CD8-positive, alpha-beta memory T cell (primary cell): ENCODE data around the gene TOPBP1. TPM values are rescaled to one million over a fixed set of nuclear protein-coding genes. Genes with fewer than 3 reads are reported as not detected.

Source experiments
- CTCF ChIA-PET: fragments of 350-600 bp; sonication (Branson Sonifier 250); formaldehyde crosslinking; loops from one replicate; lab custom pipeline; 2021; ENCODE audit warnings: antibody characterized with exemption; lab: Charles Lee
- POLR2A ChIA-PET: fragments of 350-600 bp; sonication (Branson Sonifier 250); formaldehyde crosslinking; loops from one replicate; lab custom pipeline; 2021; ENCODE audit warnings: antibody characterized with exemption; lab: Charles Lee
- DNase-seq, 5 donors: peaks; one replicate each; pipeline versions ENCODE4 v3.0.0 to v3.0.0-alpha.2; 2020 to 2022; ENCODE audit warnings: mixed read lengths in 1 of 5
- H3K27ac ChIP-seq: one replicate; pipeline ENCODE4 v1.7.0; 2013; ENCODE audit warnings: low read depth, mild to moderate bottlenecking, low read length, moderate library complexity
- H3K27me3 ChIP-seq: 2 replicates; pipeline ENCODE4 v1.7.0; 2013; ENCODE audit warnings: low read length, mild to moderate bottlenecking; ENCODE audit not compliant: insufficient read depth, poor library complexity, severe bottlenecking
- H3K36me3 ChIP-seq: 2 replicates; pipeline ENCODE4 v1.7.0; 2013; ENCODE audit warnings: mild to moderate bottlenecking, low read length, moderate library complexity; ENCODE audit not compliant: insufficient read depth
- H3K4me1 ChIP-seq: 2 replicates; pipeline ENCODE4 v1.7.0; 2013; ENCODE audit warnings: mild to moderate bottlenecking, low read length, moderate library complexity; ENCODE audit not compliant: insufficient read depth
- H3K4me3 ChIP-seq: 2 replicates; pipeline ENCODE4 v1.7.0; 2013; ENCODE audit warnings: mild to moderate bottlenecking, low read length
- H3K9me3 ChIP-seq: 2 replicates; pipeline ENCODE4 v1.7.0; 2013; ENCODE audit warnings: mild to moderate bottlenecking, low read length
- H3K27ac Mint-ChIP-seq, 8 donors: one replicate each; pipeline ENCODE4 v1.8.0; 2020 to 2021; ENCODE audit warnings: mixed read lengths in 8 of 8, mild to moderate bottlenecking in 6 of 8, inconsistent platforms in 3 of 8, moderate library complexity in 3 of 8
- H3K27me3 Mint-ChIP-seq, 2 donors: one replicate each; pipeline ENCODE4 v1.8.0; 2020 to 2021; ENCODE audit warnings: mixed read lengths in 2 of 2, mild to moderate bottlenecking in 1 of 2, moderate library complexity in 1 of 2
- H3K36me3 Mint-ChIP-seq, 3 donors: one replicate each; pipeline ENCODE4 v1.8.0; 2020 to 2021; ENCODE audit warnings: mixed read lengths in 3 of 3, inconsistent platforms in 1 of 3, mild to moderate bottlenecking in 1 of 3
- H3K4me1 Mint-ChIP-seq, 3 donors: one replicate each; pipeline ENCODE4 v1.8.0; 2020 to 2021; ENCODE audit warnings: mixed read lengths in 3 of 3, inconsistent platforms in 1 of 3, mild to moderate bottlenecking in 1 of 3
- H3K4me3 Mint-ChIP-seq, 7 donors: one replicate each; pipeline ENCODE4 v1.8.0; 2020 to 2021; ENCODE audit warnings: mixed read lengths in 7 of 7, mild to moderate bottlenecking in 6 of 7, moderate library complexity in 4 of 7, inconsistent platforms in 2 of 7
- H3K9me3 Mint-ChIP-seq, 5 donors: one replicate each; pipeline ENCODE4 v1.8.0; 2020 to 2022; ENCODE audit warnings: mixed read lengths in 5 of 5, mild to moderate bottlenecking in 3 of 5, moderate library complexity in 2 of 5, inconsistent platforms in 1 of 5
- polyA plus RNA-seq: library from polyadenylated mRNA; unstranded; fragments of 300-500 nt; fragmentation: Illumina TruSeq; gene quantifications from one replicate; pipeline ENCODE4 v1.2.3, GENCODE V29; 2021
- total RNA-seq, 2 experiments: library from RNA; stranded (reverse); gene quantifications; one replicate each; pipeline ENCODE4 v1.2.3, GENCODE V29; 2021

TOPBP1 gene
- total and polyA plus RNA-seq, 3 experiments from 2014 or later, result 11.3 to 72.6 (median 72.0) TPM

DNA sequence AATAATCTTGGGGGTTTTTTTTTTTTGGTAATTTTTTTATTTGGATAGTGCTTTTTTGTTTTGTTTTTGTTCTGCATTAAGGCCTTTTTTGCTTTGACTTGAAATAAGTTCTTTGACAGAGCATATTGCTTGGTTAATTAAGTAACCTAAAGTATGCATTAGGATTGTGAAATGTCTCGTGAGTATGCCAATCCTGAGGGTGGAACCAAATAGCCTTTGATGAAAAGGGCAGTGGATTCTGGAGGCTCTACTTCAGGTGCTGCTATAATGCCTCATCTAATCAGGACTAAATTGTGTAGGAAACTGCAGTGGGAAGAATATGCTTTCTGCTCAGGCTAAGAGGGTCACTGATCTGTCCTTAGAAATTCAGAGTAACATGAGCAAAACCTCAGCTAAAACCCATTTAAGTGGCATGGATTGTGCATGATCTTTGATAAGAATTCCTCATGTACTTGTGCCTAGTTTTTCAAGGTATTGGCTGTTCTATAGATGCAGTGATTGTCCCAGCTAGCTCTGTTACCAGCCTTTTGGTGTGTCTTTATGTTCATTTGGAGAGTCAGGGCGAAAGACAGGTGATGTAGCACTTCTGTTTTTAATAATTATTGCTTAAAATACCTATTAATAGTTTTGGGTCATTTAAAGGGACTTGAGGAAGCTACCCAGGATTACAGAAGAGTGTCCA, 72.8 kb downstream of the TOPBP1 start:
- CTCF ChIA-PET, result interaction anchor here (1.3 kb wide), 1 partner anchor 11 kb away, joined by 5 read pairs; no protein-coding TSS in a partner anchor
- peaks cover 20 to 53% (median 46%) of the 10 kb centered on the region in 3 donors for H3K4me1 Mint-ChIP-seq
- peaks cover 0 to 59% (median 15%) of the 10 kb centered on the region in 3 donors for H3K36me3 Mint-ChIP-seq
- no peaks in the 10 kb centered on the region for H3K27me3 ChIP-seq
- no peak for DNase-seq
- H3K4me3 Mint-ChIP-seq, result no peak overlapping the region
- H3K4me1 ChIP-seq, result no peaks in the 10 kb centered on the region
- no peaks in the 10 kb centered on the region for H3K27me3 Mint-ChIP-seq
- H3K4me3 ChIP-seq, result no peak overlapping the region
- POLR2A ChIA-PET, result no interaction called here
- peaks cover 42% of the 10 kb centered on the region for H3K36me3 ChIP-seq
- no peak overlapping the region for H3K27ac ChIP-seq
- no peaks in the 10 kb centered on the region for H3K9me3 Mint-ChIP-seq
- H3K9me3 ChIP-seq, result no peaks in the 10 kb centered on the region
- peak overlapping the region in 5 of 8 donors; percentile 46 to 96 (median 73) for H3K27ac Mint-ChIP-seq

DNA sequence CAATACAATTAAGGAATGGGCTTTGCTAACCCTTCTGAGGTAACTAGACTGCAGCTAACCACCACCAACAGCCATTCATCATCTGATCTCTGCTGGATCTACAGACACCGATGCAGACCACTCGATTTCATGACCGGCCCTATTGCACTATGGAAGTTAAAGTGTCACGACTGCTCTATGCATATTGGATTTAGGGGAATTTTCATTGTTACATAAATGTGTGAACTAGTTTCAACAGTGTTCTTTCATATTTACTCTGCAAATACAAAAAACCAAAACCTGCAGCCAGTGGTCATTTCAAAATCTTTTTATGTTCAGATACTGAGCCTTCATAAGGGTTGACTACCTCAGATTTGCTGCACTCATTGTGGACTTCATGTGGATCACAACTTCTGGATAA, 73.7 kb downstream of the TOPBP1 start:
- CTCF ChIA-PET, result interaction anchor here (0.9 to 1.0 kb wide), 2 partner anchors 9 to 100 kb away, joined by 3 read pairs; no protein-coding TSS in a partner anchor
- Histone ChIP-seq H3K27ac (no peak overlapping the region), H3K4me3 (no peak overlapping the region), H3K9me3 (no peaks in the 10 kb centered on the region), H3K4me1 (peaks cover 3% of the 10 kb centered on the region), H3K27me3 (no peaks in the 10 kb centered on the region), H3K36me3 (peaks cover 44% of the 10 kb centered on the region)
- H3K4me3 Mint-ChIP-seq, result no peak overlapping the region
- H3K4me1 Mint-ChIP-seq, result peaks cover 19 to 58% (median 51%) of the 10 kb centered on the region in 3 donors
- POLR2A ChIA-PET, result no interaction called here
- DNase-seq, result no peak
- no peaks in the 10 kb centered on the region for H3K27me3 Mint-ChIP-seq
- H3K36me3 Mint-ChIP-seq, result peaks cover 0 to 68% (median 18%) of the 10 kb centered on the region in 3 donors
- H3K9me3 Mint-ChIP-seq, result no peaks in the 10 kb centered on the region
- H3K27ac Mint-ChIP-seq, result peak overlapping the region in 4 of 8 donors; percentile 17 to 96 (median 54)

GRCh38 chr3:133583396-133583795, 78.3 kb downstream of the TOPBP1 start:
- POLR2A ChIA-PET, result interaction anchor here (1.1 kb wide), 1 partner anchor 10 kb away, joined by 3 read pairs; the partner anchor contains the start of gene CDV3
- Histone ChIP-seq H3K9me3 (no peaks in the 10 kb centered on the region), H3K36me3 (peaks cover 55% of the 10 kb centered on the region), H3K27ac (no peak overlapping the region), H3K4me3 (no peak overlapping the region), H3K27me3 (no peaks in the 10 kb centered on the region), H3K4me1 (peaks cover 36% of the 10 kb centered on the region)
- no peaks in the 10 kb centered on the region for H3K27me3 Mint-ChIP-seq
- H3K27ac Mint-ChIP-seq, result peak overlapping the region in 5 of 8 donors; percentile 12 to 92 (median 25)
- DNase-seq, result no peak
- no peaks in the 10 kb centered on the region for H3K9me3 Mint-ChIP-seq
- CTCF ChIA-PET, result interaction anchor here (1.4 kb wide), 1 partner anchor 9 kb away, joined by 3 read pairs; no protein-coding TSS in a partner anchor
- peaks cover 0 to 92% (median 15%) of the 10 kb centered on the region in 3 donors for H3K36me3 Mint-ChIP-seq
- peaks cover 42 to 77% (median 65%) of the 10 kb centered on the region in 3 donors for H3K4me1 Mint-ChIP-seq
- peak overlapping the region in 1 of 7 donors; percentile 27 for H3K4me3 Mint-ChIP-seq

- POLR2A ChIA-PET, result interaction anchor here (0.9 to 1.6 kb wide), 3 partner anchors 87 to 1162 kb away, joined by 3 to 4 read pairs (median 4); partner anchors contain the start of gene DNAJC13
- Histone ChIP-seq H3K4me1 (peaks cover 68% of the 10 kb centered on the region), H3K27ac (no peak overlapping the region), H3K27me3 (no peaks in the 10 kb centered on the region), H3K36me3 (peaks cover 44% of the 10 kb centered on the region), H3K4me3 (no peak overlapping the region), H3K9me3 (no peaks in the 10 kb centered on the region)
- peaks cover 72 to 87% (median 85%) of the 10 kb centered on the region in 3 donors for H3K4me1 Mint-ChIP-seq
- no peak for DNase-seq
- no peaks in the 10 kb centered on the region for H3K9me3 Mint-ChIP-seq
- H3K27ac Mint-ChIP-seq, result peak overlapping the region; percentile 4 to 95 (median 81)
- H3K36me3 Mint-ChIP-seq, result peaks cover 8 to 87% (median 20%) of the 10 kb centered on the region in 3 donors
- H3K27me3 Mint-ChIP-seq, result no peaks in the 10 kb centered on the region
- peak overlapping the region; percentile 41 to 97 (median 67) for H3K4me3 Mint-ChIP-seq
- CTCF ChIA-PET, result interaction anchor here (0.9 to 4.9 kb wide), 10 partner anchors 9 to 853 kb away, joined by 3 to 29 read pairs (median 5); no protein-coding TSS in a partner anchor
Measured at GRCh38 chr3:133578548-133579191, 83.1 kb downstream of the TOPBP1 start.

GRCh38 chr3:133576169-133576568, 85.6 kb downstream of the TOPBP1 start:
- peaks cover 60% of the 10 kb centered on the region for H3K4me1 ChIP-seq
- Mint-ChIP-seq H3K4me3 (peak overlapping the region; percentile 86 to 99 (median 97)), H3K27ac (peak overlapping the region; percentile 78 to 99 (median 96)), H3K4me1 (peaks cover 70 to 78% (median 77%) of the 10 kb centered on the region in 3 donors), H3K36me3 (peaks cover 8 to 64% (median 10%) of the 10 kb centered on the region in 3 donors), H3K27me3 (peaks cover 0 to 3% of the 10 kb centered on the region in 2 donors), H3K9me3 (no peaks in the 10 kb centered on the region)
- DNase-seq, result no peak
- H3K36me3 ChIP-seq, result peaks cover 31% of the 10 kb centered on the region
- ChIA-PET CTCF (interaction anchor here (1.2 to 4.9 kb wide), 2 partner anchors 87 kb away, joined by 3 to 29 read pairs; no protein-coding TSS in a partner anchor), POLR2A (interaction anchor here (0.6 to 4.4 kb wide), 2 partner anchors 86 to 110 kb away, joined by 5 to 50 read pairs; no protein-coding TSS in a partner anchor)
- H3K4me3 ChIP-seq, result peak overlapping the region; percentile 52
- H3K27me3 ChIP-seq, result no peaks in the 10 kb centered on the region
- H3K9me3 ChIP-seq, result no peaks in the 10 kb centered on the region
- H3K27ac ChIP-seq, result no peak overlapping the region

DNA sequence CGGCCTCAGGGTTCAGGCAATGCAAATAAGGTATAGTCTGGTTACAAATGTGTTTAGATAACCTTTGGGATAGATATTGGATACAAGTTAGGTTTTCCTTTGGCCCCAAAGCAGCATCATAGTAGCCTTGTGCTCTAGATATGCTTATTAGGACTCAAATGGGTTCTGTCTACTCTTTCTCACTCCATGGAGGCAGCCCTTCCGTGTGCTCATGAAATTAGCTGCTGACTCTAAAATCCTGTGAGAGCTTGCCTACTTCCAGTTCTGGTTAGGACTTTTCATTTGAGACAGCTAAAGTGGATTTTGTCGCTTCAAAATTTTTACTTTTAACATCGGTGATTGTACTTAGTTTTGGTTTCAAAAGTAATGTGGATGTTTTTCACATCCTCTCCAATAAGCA, 86.7 kb downstream of the TOPBP1 start:
- Mint-ChIP-seq H3K9me3 (no peaks in the 10 kb centered on the region), H3K27me3 (peaks cover 0 to 3% of the 10 kb centered on the region in 2 donors), H3K27ac (peak overlapping the region; percentile 95 to 99 (median 98)), H3K4me3 (peak overlapping the region; percentile 89 to 99 (median 97)), H3K4me1 (peaks cover 69 to 73% (median 73%) of the 10 kb centered on the region in 3 donors), H3K36me3 (peaks cover 8 to 55% (median 10%) of the 10 kb centered on the region in 3 donors)
- peaks cover 56% of the 10 kb centered on the region for H3K4me1 ChIP-seq
- peak overlapping the region; percentile 95 for H3K27ac ChIP-seq
- H3K4me3 ChIP-seq, result peak overlapping the region; percentile 85
- H3K36me3 ChIP-seq, result peaks cover 31% of the 10 kb centered on the region
- no peaks in the 10 kb centered on the region for H3K27me3 ChIP-seq
- no peak for DNase-seq
- CTCF ChIA-PET, result interaction anchor here (0.7 to 1.3 kb wide), 6 partner anchors 9 to 132 kb away, joined by 3 to 6 read pairs (median 3); no protein-coding TSS in a partner anchor
- POLR2A ChIA-PET, result interaction anchor here (0.5 to 4.4 kb wide), 5 partner anchors 11 to 910 kb away, joined by 3 to 50 read pairs (median 5); partner anchors contain the start of genes ANAPC13 and TOPBP1
- no peaks in the 10 kb centered on the region for H3K9me3 ChIP-seq

DNA sequence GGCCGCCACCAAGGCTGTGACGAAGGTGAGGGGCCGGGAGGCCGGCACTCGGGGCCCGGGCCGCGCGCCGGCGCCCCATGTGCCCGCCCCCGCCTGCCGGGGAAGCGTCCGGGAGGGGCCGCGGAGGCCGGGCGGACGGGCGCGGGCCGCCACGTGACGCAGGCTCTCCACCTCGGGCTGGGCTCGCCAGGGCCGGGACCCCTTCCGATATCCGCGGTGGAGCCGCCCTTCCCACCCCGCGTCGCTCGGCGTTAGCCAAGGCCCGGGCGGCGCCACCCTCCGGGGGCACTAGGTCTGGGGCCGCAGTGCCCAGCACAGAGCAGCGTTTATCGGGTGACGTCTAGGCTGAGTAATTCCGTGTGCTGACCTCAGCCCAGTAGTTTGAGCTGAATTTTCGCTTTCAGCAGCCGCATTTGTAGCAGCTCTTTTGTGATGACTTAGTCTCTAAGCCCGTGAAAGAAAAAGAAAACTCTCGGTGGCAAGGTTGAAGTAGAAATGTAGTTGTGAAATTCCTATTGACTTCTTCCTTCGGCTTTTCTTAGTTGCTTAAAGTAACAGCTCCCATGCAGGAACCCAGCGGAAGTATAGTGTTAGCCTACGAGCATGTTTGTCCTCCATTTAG, 87.4 kb downstream of the TOPBP1 start:
- peak in 4 of 5 donors; percentile 62 to 82 (median 74) for DNase-seq
- Histone ChIP-seq H3K36me3 (peaks cover 29% of the 10 kb centered on the region), H3K4me1 (peaks cover 53% of the 10 kb centered on the region), H3K27ac (peak overlapping the region; percentile 95), H3K4me3 (peak overlapping the region; percentile 85), H3K9me3 (no peaks in the 10 kb centered on the region), H3K27me3 (no peaks in the 10 kb centered on the region)
- ChIA-PET CTCF (interaction anchor here (0.7 to 1.3 kb wide), 7 partner anchors 9 to 131 kb away, joined by 3 to 6 read pairs (median 3); no protein-coding TSS in a partner anchor), POLR2A (interaction anchor here (0.5 to 4.4 kb wide), 11 partner anchors 12 to 914 kb away, joined by 3 to 50 read pairs (median 5); partner anchors contain the start of genes ANAPC13, CEP63, TOPBP1 and UBA5)
- Mint-ChIP-seq H3K4me1 (peaks cover 63 to 71% (median 66%) of the 10 kb centered on the region in 3 donors), H3K9me3 (no peaks in the 10 kb centered on the region), H3K36me3 (peaks cover 8 to 50% (median 10%) of the 10 kb centered on the region in 3 donors), H3K4me3 (peak overlapping the region; percentile 89 to 99 (median 97)), H3K27ac (peak overlapping the region; percentile 95 to 99 (median 98)), H3K27me3 (peaks cover 0 to 3% of the 10 kb centered on the region in 2 donors)
